ENCODE results near the gene MIF4GD.

GRCh38 chr17:75277664-75278071 lies 6.6 kb upstream of the MIF4GD start:
- TF ChIP-seq POLR2A (IDR thresholded peaks at IDR 0.05; ENCODE audit: low read length) (no peak), GATA1 (IDR thresholded peaks at IDR 0.05; ENCODE audit: low read depth, low read length) (no peak)
